HFFc6 (cell line): Measurements from ENCODE around the gene TIAM1. TPM values are rescaled to one million over a fixed set of nuclear protein-coding genes. Genes with fewer than 3 reads are reported as not detected.

ENCODE experiments used
- DNase-seq: peaks from one replicate; pipeline ENCODE4 v3.0.0-alpha.2; 2018
- H3K27ac Mint-ChIP-seq: 2 replicates; pipeline ENCODE4 v1.8.0; 2020; ENCODE audit warnings: mild to moderate bottlenecking, mixed read lengths
- H3K27me3 Mint-ChIP-seq: 2 replicates; pipeline ENCODE4 v1.8.0; 2021; ENCODE audit warnings: mild to moderate bottlenecking, moderate library complexity, mixed read lengths; ENCODE audit not compliant: insufficient read depth
- H3K36me3 Mint-ChIP-seq: 2 replicates; pipeline ENCODE4 v1.8.0; 2021; ENCODE audit warnings: low read depth, mixed read lengths
- H3K4me1 Mint-ChIP-seq: 2 replicates; pipeline ENCODE4 v1.8.0; 2020; ENCODE audit warnings: low read depth, mixed read lengths
- H3K4me3 Mint-ChIP-seq: 2 replicates; pipeline ENCODE4 v1.8.0; 2020; ENCODE audit warnings: mild to moderate bottlenecking, moderate library complexity, mixed read lengths
- H3K9me3 Mint-ChIP-seq: 2 replicates; pipeline ENCODE4 v1.8.0; 2020; ENCODE audit warnings: mild to moderate bottlenecking, mixed read lengths
- total RNA-seq, 6 experiments: library from RNA; stranded (reverse); fragmentation: NEBNext Ultra II Directional; extraction: Animal tissue kit (Norgen Biotek cat#: 25700); gene quantifications; 2 replicates in 1 of 6; 3 replicates in 5 of 6; pipeline ENCODE4 v1.2.3, GENCODE V29; 2021
- TF ChIP-seq, protein P1 (sequence below): fragments of 200-600 bp; sonication (generic); IDR thresholded peaks from 2 replicates; pipeline ENCODE4 v1.5.0; 2021; ENCODE audit warnings: antibody characterized with exemption, mild to moderate bottlenecking

The TIAM1 gene
- total RNA-seq, 6 experiments from 2014 or later: 0.02 to 0.43 (median 0.27) TPM; not detected in 1

DNA sequence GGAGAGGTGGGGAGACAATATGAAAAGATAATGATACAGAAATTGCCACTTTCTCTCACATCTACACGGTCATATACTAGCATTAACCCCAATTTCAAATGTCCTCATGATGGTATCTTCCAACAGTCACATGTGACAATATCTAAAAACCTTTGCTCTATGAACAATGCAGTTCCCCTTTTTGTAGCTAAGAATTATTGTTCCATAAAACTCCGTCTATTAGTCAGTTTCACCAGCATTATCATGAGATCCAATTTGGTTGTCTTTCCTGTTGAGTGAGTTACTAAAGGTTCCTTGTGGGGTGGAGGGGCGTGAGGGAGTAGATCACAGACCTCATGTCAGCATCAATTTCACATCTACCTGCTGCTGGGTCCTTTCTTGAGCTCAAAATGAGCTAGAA is 1.7 kb downstream of the TIAM1 start:
- Mint-ChIP-seq H3K36me3 (no peaks in the 10 kb centered on the region), H3K27ac (no peak overlapping the region), H3K27me3 (peaks cover 3% of the 10 kb centered on the region; the same call in 1 of the 2 replicates), H3K4me3 (no peak overlapping the region), H3K9me3 (no peaks in the 10 kb centered on the region; the same call in 1 of the 2 replicates), H3K4me1 (no peaks in the 10 kb centered on the region)
- DNase-seq: no peak
- TF ChIP-seq, protein P1, sequence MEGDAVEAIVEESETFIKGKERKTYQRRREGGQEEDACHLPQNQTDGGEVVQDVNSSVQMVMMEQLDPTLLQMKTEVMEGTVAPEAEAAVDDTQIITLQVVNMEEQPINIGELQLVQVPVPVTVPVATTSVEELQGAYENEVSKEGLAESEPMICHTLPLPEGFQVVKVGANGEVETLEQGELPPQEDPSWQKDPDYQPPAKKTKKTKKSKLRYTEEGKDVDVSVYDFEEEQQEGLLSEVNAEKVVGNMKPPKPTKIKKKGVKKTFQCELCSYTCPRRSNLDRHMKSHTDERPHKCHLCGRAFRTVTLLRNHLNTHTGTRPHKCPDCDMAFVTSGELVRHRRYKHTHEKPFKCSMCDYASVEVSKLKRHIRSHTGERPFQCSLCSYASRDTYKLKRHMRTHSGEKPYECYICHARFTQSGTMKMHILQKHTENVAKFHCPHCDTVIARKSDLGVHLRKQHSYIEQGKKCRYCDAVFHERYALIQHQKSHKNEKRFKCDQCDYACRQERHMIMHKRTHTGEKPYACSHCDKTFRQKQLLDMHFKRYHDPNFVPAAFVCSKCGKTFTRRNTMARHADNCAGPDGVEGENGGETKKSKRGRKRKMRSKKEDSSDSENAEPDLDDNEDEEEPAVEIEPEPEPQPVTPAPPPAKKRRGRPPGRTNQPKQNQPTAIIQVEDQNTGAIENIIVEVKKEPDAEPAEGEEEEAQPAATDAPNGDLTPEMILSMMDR: no peak

DNA sequence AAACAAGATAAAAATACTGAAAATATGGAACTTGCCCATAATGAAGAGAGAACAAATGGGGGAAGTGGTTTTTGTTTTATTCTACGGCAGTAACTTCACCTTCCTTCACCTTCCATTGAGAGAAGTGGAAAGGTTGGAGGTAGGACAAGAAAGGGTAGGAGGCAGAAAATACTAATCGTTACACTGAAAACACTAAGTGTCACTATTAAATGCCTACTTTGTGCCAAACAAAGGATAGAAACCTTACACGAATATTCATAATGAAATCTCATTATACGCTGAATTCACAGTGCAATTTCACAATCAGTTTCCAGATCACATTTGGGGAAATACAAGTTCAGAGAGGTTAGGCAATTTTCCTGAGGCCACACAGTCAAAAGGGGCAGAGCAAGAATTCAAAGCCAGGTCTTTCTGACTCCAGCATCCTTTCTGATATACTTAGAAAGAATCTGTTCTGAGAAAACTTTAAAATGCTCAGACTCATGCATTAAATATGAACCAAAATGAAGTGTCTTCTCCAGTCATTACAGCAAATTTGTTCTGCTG is 3.0 kb downstream of the TIAM1 start:
- Mint-ChIP-seq H3K9me3 (peaks cover 12% of the 10 kb centered on the region; the same call in 1 of the 2 replicates), H3K27me3 (peaks cover 3% of the 10 kb centered on the region; the same call in 1 of the 2 replicates), H3K36me3 (no peaks in the 10 kb centered on the region), H3K4me1 (peaks cover 7% of the 10 kb centered on the region; the same call in 1 of the 2 replicates), H3K27ac (no peak overlapping the region), H3K4me3 (no peak overlapping the region)
- no peak for DNase-seq
- TF ChIP-seq, protein P1: no peak

DNA sequence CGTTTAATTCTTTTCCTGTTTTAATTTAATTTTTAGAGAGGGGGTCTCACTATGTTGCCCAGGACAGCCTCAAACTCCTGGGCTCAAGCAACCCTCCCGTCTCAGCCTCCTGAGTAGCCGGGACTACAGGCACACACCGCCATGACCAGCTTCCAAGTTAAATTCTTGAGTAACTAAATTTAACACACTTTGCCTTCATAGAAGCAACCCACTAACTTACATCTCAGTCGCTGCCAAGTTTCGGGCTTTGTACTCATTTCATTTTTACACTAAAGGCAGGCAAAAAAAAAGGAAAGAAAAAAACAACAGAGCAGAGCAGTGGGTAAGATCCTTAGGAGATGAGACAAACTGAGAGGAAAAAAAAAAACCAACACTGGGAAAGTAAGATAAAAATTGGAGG is 3.5 kb downstream of the TIAM1 start:
- H3K4me3 Mint-ChIP-seq: no peak overlapping the region
- no peak overlapping the region for H3K27ac Mint-ChIP-seq
- H3K4me1 Mint-ChIP-seq: peaks cover 11% of the 10 kb centered on the region; the same call in 1 of the 2 replicates
- no peaks in the 10 kb centered on the region for H3K36me3 Mint-ChIP-seq
- no peak for DNase-seq
- peaks cover 3% of the 10 kb centered on the region; the same call in 1 of the 2 replicates for H3K27me3 Mint-ChIP-seq
- H3K9me3 Mint-ChIP-seq: peaks cover 13% of the 10 kb centered on the region; the same call in 1 of the 2 replicates
- TF ChIP-seq, protein P1: no peak

DNA sequence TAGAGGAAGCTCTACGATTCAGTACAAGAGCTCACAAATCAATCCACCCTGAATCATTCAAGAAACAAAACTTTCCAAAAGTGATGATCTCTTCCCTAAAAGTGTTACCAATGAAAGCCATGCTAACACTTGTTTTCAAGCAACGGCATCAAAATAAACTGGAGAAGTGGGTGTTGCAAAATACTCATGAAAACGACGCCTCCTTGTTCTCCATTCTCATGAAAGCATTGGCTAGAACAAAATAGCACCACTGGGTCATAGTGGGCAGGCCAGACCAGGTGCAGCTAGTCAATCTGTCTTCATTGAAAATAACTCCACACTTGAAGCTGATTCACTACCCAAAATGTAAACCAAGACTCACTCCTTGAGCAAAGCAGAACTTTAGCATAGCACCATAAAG is 4.3 kb downstream of the TIAM1 start:
- DNase-seq: no peak
- H3K9me3 Mint-ChIP-seq: peaks cover 13% of the 10 kb centered on the region; the same call in 1 of the 2 replicates
- H3K4me3 Mint-ChIP-seq: no peak overlapping the region
- no peaks in the 10 kb centered on the region for H3K36me3 Mint-ChIP-seq
- peaks cover 11% of the 10 kb centered on the region; the same call in 1 of the 2 replicates for H3K4me1 Mint-ChIP-seq
- no peak overlapping the region for H3K27ac Mint-ChIP-seq
- peaks cover 3% of the 10 kb centered on the region; the same call in 1 of the 2 replicates for H3K27me3 Mint-ChIP-seq
- TF ChIP-seq, protein P1: no peak

DNA sequence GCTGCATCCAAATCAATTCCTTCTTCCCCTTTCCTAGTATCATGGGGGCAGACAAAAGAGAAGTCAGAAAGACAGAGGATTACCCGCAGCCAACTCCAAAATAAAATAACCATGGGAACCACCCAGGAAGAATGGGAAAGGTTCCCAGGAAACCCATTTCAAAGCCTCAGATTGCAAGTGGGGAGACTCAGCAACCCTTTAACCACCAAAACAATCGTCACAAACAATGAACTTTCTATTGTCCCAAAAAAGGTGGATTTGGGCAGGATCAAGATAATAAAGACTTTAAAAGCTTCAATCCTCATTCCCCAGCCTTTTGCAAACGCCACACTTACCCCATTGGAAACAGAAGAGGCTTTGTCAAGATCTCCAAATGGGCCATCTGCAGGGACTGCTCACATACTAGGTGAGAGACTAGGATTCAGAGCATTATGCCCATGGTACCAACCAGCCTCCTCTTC is 5.1 kb downstream of the TIAM1 start:
- Mint-ChIP-seq H3K27ac (no peak overlapping the region), H3K4me3 (no peak overlapping the region), H3K4me1 (peaks cover 11% of the 10 kb centered on the region; the same call in 1 of the 2 replicates)

More for the DNA sequence above, 5.1 kb downstream of the TIAM1 start:
- Mint-ChIP-seq H3K36me3 (no peaks in the 10 kb centered on the region), H3K27me3 (peaks cover under 1% of the 10 kb centered on the region; the same call in 1 of the 2 replicates), H3K9me3 (peaks cover 19% of the 10 kb centered on the region; the same call in 1 of the 2 replicates)
- no peak for DNase-seq
- TF ChIP-seq, protein P1: no peak
